Hepatic stellate cell (primary cell): ENCODE measurements around the gene TJP3.
A peak's percentile ranks its signal among the peaks of the same experiment; 100 is the strongest.
"Not testable (repeated sequence)": the region's sequence is repeated elsewhere in the genome, so short reads cannot be mapped to it uniquely, and the experiment has no call there.

Source experiments
- DNase-seq: peaks from one replicate; pipeline ENCODE4 v3.0.0; 2011; ENCODE audit warnings: low spot score

TJP3 gene

GRCh38 chr19:3743486-3743885, 35.3 kb downstream of the TJP3 start:
- no peak for DNase-seq

- DNase-seq = no peak
These were observed 37.3 kb downstream of the TJP3 start for GRCh38 chr19:3745363-3746045.

GRCh38 chr19:3746371-3747056, 38.3 kb downstream of the TJP3 start:
- no peak for DNase-seq

- no peak for DNase-seq
These were observed 40.8 kb downstream of the TJP3 start for GRCh38 chr19:3748965-3749364.

- no peak for DNase-seq
These were observed 42.0 kb downstream of the TJP3 start for GRCh38 chr19:3750211-3750610.

- no peak for DNase-seq
These were observed 43.1 kb downstream of the TJP3 start for GRCh38 chr19:3751236-3751635.

GRCh38 chr19:3752492-3752891, 44.3 kb downstream of the TJP3 start:
- DNase-seq = no peak

- no peak for DNase-seq
These were observed 45.6 kb downstream of the TJP3 start for GRCh38 chr19:3753631-3754410.

- not testable (repeated sequence) for DNase-seq
These were observed 49.5 kb downstream of the TJP3 start for GRCh38 chr19:3757705-3758104.

- DNase-seq = not testable (repeated sequence)
These were observed 50.1 kb downstream of the TJP3 start for GRCh38 chr19:3758297-3758696.

GRCh38 chr19:3759482-3760254, 51.5 kb downstream of the TJP3 start:
- DNase-seq = no peak

- peak; percentile 45 for DNase-seq
These were observed 52.7 kb downstream of the TJP3 start for GRCh38 chr19:3760871-3761361.

GRCh38 chr19:3761382-3762129, 53.4 kb downstream of the TJP3 start, which contains the start of gene APBA3:
TSS of gene APBA3 (minus strand) at chr19:3761692. CDS start at chr19:3760264, 1,428 bp downstream.
- peak; percentile 94 for DNase-seq

- DNase-seq = no peak
These were observed 53.9 kb downstream of the TJP3 start for GRCh38 chr19:3762130-3762473.

- DNase-seq = peak; percentile 100
These were observed 54.6 kb downstream of the TJP3 start, which contains the start of gene MRPL54 for GRCh38 chr19:3762501-3763459. TSS of gene MRPL54 (plus strand) at chr19:3762682. CDS start at chr19:3762701, 19 bp downstream.

GRCh38 chr19:3765121-3765520, 56.9 kb downstream of the TJP3 start:
- no peak for DNase-seq

GRCh38 chr19:3765757-3766156, 57.6 kb downstream of the TJP3 start:
- DNase-seq = not testable (repeated sequence)

GRCh38 chr19:3766520-3766919, 58.3 kb downstream of the TJP3 start:
- DNase-seq = no peak

GRCh38 chr19:3767050-3767449, 58.9 kb downstream of the TJP3 start:
- no peak for DNase-seq
